ENCODE results near the gene GRB14.
"Not testable (repeated sequence)": the region's sequence is repeated elsewhere in the genome, so short reads cannot be mapped to it uniquely, and the experiment has no call there.

GRB14 gene

GRCh38 chr2:164554487-164554886, 66.8 kb downstream of the GRB14 start:
- DNase-seq = no peak

- DNase-seq = no peak
These were observed 69.8 kb downstream of the GRB14 start for GRCh38 chr2:164551519-164551918.

- DNase-seq = not testable (repeated sequence)
These were observed 71.6 kb downstream of the GRB14 start for GRCh38 chr2:164549705-164550104.

- DNase-seq = no peak
These were observed 75.8 kb downstream of the GRB14 start for GRCh38 chr2:164545484-164545883.

- DNase-seq = no peak
These were observed 78.7 kb downstream of the GRB14 start for GRCh38 chr2:164542581-164543021.

- DNase-seq = no peak
These were observed 82.9 kb downstream of the GRB14 start for GRCh38 chr2:164538240-164538866.

- DNase-seq = no peak
These were observed 85.8 kb downstream of the GRB14 start for GRCh38 chr2:164535280-164536025.

GRCh38 chr2:164530464-164530863, 90.8 kb downstream of the GRB14 start:
- DNase-seq = no peak

GRCh38 chr2:164523726-164524125, 97.6 kb downstream of the GRB14 start:
- no peak for DNase-seq

GRCh38 chr2:164523009-164523408, 98.3 kb downstream of the GRB14 start:
- no peak for DNase-seq

GRCh38 chr2:164522561-164522981, 98.7 kb downstream of the GRB14 start:
- no peak for DNase-seq

- no peak for DNase-seq
These were observed 105.5 kb downstream of the GRB14 start for GRCh38 chr2:164515734-164516133.

GRCh38 chr2:164515030-164515429, 106.3 kb downstream of the GRB14 start:
- DNase-seq = no peak

GRCh38 chr2:164514491-164514890, 106.8 kb downstream of the GRB14 start:
- no peak for DNase-seq

- no peak for DNase-seq
These were observed 108.4 kb downstream of the GRB14 start for GRCh38 chr2:164512871-164513270.

GRCh38 chr2:164511738-164512137, 109.5 kb downstream of the GRB14 start:
- no peak for DNase-seq

GRCh38 chr2:164510895-164511294, 110.4 kb downstream of the GRB14 start:
- no peak for DNase-seq

GRCh38 chr2:164509137-164509877, 112.0 kb downstream of the GRB14 start:
- DNase-seq = no peak

- no peak for DNase-seq
These were observed 117.0 kb downstream of the GRB14 start for GRCh38 chr2:164504253-164504652.

GRCh38 chr2:164498836-164499235, 122.4 kb downstream of the GRB14 start:
- DNase-seq = no peak

GRCh38 chr2:164496881-164497280, 124.4 kb downstream of the GRB14 start:
- no peak for DNase-seq

- no peak for DNase-seq
These were observed 124.9 kb downstream of the GRB14 start for GRCh38 chr2:164496421-164496820.

- DNase-seq = no peak
These were observed 125.6 kb downstream of the GRB14 start for GRCh38 chr2:164495491-164496223.

Data from stimulated activated CD4-positive, alpha-beta T cell treated with anti-CD3 and anti-CD28 coated beads, Interleukin-4, amount 100 ng/mL, for 24 hours (primary cell).